OCI-LY1 (cell line): Measurements from ENCODE around the gene ZSWIM9.

Experiments used
- H2AFZ ChIP-seq: fragments of 200-600 bp; sonication (generic), shearing (Covaris generic); 2 replicates; pipeline ENCODE4 v1.6.0; 2014; ENCODE audit warnings: antibody characterized with exemption, mild to moderate bottlenecking, low read length
- H3F3A ChIP-seq: fragments of 200-600 bp; sonication (generic), shearing (Covaris generic); 2 replicates; pipeline ENCODE4 v1.6.0; 2014; ENCODE audit warnings: mild to moderate bottlenecking, antibody characterized with exemption, low read length, moderate library complexity; ENCODE audit not compliant: insufficient read depth
- H3K27ac ChIP-seq: fragments of 200-600 bp; sonication (generic); 2 replicates; pipeline ENCODE4 v1.5.1; 2014; ENCODE audit warnings: low read length, mixed run types, mild to moderate bottlenecking, low read depth; ENCODE audit not compliant: poor library complexity, severe bottlenecking
- H3K27me3 ChIP-seq: fragments of 200-600 bp; sonication (generic); 2 replicates; pipeline ENCODE4 v1.6.0; 2014; ENCODE audit warnings: antibody characterized with exemption, mild to moderate bottlenecking, low read length, moderate library complexity; ENCODE audit not compliant: insufficient read depth
- H3K36me3 ChIP-seq: fragments of 200-600 bp; sonication (generic); 2 replicates; pipeline ENCODE4 v1.6.1; 2014; ENCODE audit warnings: mild to moderate bottlenecking, antibody characterized with exemption, low read length, moderate library complexity, mixed read lengths; ENCODE audit not compliant: insufficient read depth
- H3K4me1 ChIP-seq: fragments of 200-600 bp; sonication (generic); 2 replicates; pipeline ENCODE4 v1.5.1; 2014; ENCODE audit warnings: mild to moderate bottlenecking, low read length, moderate library complexity; ENCODE audit not compliant: insufficient read depth, severe bottlenecking
- H3K4me2 ChIP-seq: fragments of 200-600 bp; sonication (generic), shearing (Covaris generic); 2 replicates; pipeline ENCODE4 v1.6.1; 2014; ENCODE audit warnings: low read length
- H3K4me3 ChIP-seq: fragments of 200-600 bp; sonication (generic); 2 replicates; pipeline ENCODE4 v1.5.1; 2014; ENCODE audit warnings: low read length, low read depth, mild to moderate bottlenecking, mixed read lengths; ENCODE audit not compliant: poor library complexity, severe bottlenecking
- H3K79me2 ChIP-seq: fragments of 200-600 bp; shearing (Covaris generic); 2 replicates; pipeline ENCODE4 v1.6.1; 2016; ENCODE audit warnings: mixed run types, low read length, mixed read lengths; ENCODE audit not compliant: insufficient read depth
- H3K9ac ChIP-seq: fragments of 200-600 bp; sonication (generic), shearing (Covaris generic); 2 replicates; pipeline ENCODE4 v1.6.1; 2014; ENCODE audit warnings: mild to moderate bottlenecking, low read length, mixed read lengths
- H3K9me2 ChIP-seq: fragments of 200-600 bp; sonication (generic), shearing (Covaris generic); 2 replicates; pipeline ENCODE4 v1.6.1; 2014; ENCODE audit warnings: low read depth, mild to moderate bottlenecking, low read length, mixed read lengths
- H3K9me3 ChIP-seq: fragments of 200-600 bp; shearing (Covaris generic); 2 replicates; pipeline ENCODE4 v1.6.1; 2014; ENCODE audit warnings: low read length, mixed read lengths
- H4K20me1 ChIP-seq: fragments of 200-600 bp; sonication (generic), shearing (Covaris generic); 2 replicates; pipeline ENCODE4 v1.6.0; 2016; ENCODE audit warnings: mild to moderate bottlenecking, low read length; ENCODE audit not compliant: insufficient read depth
- CTCF ChIP-seq: fragments of 200-600 bp; sonication (generic), shearing (Covaris generic); IDR thresholded peaks from 2 replicates; pipeline ENCODE4 v1.5.1; 2017; ENCODE audit warnings: mild to moderate bottlenecking, antibody characterized with exemption, low read length, moderate library complexity, mixed read lengths
- EZH2 ChIP-seq: fragments of 200-600 bp; sonication (generic), shearing (Covaris generic); IDR thresholded peaks from 2 replicates; pipeline ENCODE4 v1.8.0; 2017; ENCODE audit warnings: borderline replicate concordance, mixed run types, mild to moderate bottlenecking, antibody characterized with exemption, low read length, moderate library complexity, mixed read lengths

The ZSWIM9 gene

DNA sequence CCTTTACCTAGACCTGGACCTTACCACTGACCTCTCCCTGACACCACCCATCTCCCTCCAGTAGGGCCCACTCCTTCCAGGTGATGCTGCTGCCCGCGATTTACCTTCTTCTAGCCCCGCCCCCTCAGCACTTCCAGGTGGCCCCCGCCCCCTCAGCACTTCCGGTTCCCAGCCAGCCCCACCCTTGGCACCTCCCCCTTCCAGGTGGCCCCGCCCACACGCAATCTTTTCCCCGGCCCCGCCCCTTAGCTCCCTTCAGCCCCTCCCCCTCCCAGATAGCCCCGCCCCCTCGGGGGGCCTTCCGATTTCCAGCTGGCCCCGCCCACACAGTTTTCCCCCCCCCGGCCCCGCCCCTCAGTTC lies 922 bp upstream of the ZSWIM9 start:
- no peaks in the 10 kb centered on the region for H3K9me2 ChIP-seq
- H2AFZ ChIP-seq, result no peak overlapping the region
- H3K27ac ChIP-seq, result peak overlapping the region; percentile 79
- peak overlapping the region; percentile 96 for H3K4me3 ChIP-seq
- H3K27me3 ChIP-seq, result no peaks in the 10 kb centered on the region
- H3F3A ChIP-seq, result no peaks in the 10 kb centered on the region
- H3K9ac ChIP-seq, result peak overlapping the region; percentile 94
- TF ChIP-seq EZH2, result no peak
- TF ChIP-seq CTCF, result no peak
- no peaks in the 10 kb centered on the region for H3K9me3 ChIP-seq
- H4K20me1 ChIP-seq, result no peaks in the 10 kb centered on the region
- H3K4me1 ChIP-seq, result peaks cover 31% of the 10 kb centered on the region
- peaks cover 24% of the 10 kb centered on the region for H3K79me2 ChIP-seq
- peak overlapping the region; percentile 97 for H3K4me2 ChIP-seq
- H3K36me3 ChIP-seq, result peaks cover 31% of the 10 kb centered on the region; the same call in 1 of the 2 replicates

DNA sequence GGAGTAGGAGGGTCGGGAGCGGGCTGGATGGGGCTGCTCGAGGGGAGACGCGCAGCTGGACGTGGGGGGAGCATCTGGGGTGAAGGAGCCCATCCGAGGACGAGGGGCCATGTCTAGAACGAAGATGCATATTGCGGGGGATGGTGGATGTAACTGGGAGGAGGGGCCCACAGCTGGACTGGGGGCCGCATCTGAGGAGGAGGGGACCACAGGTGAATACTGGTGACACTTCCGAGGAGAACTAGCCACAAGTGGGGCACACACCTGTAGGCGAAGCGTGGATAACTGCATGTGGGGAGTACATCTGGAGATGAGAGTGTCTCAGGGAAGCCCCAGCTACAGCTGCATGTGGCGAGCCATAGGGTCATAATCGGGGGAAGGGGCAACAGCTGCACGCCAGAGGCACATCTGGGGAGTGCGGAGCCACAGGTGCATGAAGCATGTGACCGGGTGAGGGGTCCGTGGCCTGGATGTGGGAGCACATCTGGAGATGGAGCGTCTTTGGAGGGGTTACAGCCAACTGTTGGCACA lies 402 bp downstream of the ZSWIM9 start:
- no peak overlapping the region for H2AFZ ChIP-seq
- peak overlapping the region; percentile 50 for H3K27ac ChIP-seq
- H3K4me2 ChIP-seq, result peak overlapping the region; percentile 97
- H3F3A ChIP-seq, result no peaks in the 10 kb centered on the region
- H3K4me1 ChIP-seq, result peaks cover 31% of the 10 kb centered on the region
- TF ChIP-seq CTCF (no peak), EZH2 (no peak)
- no peaks in the 10 kb centered on the region for H3K9me3 ChIP-seq
- peaks cover 24% of the 10 kb centered on the region; the same call in 1 of the 2 replicates for H3K36me3 ChIP-seq
- H3K9me2 ChIP-seq, result no peaks in the 10 kb centered on the region
- peak overlapping the region; percentile 94 for H3K9ac ChIP-seq
- peak overlapping the region; percentile 96 for H3K4me3 ChIP-seq
- peaks cover 24% of the 10 kb centered on the region for H3K79me2 ChIP-seq
- H3K27me3 ChIP-seq, result no peaks in the 10 kb centered on the region
- no peaks in the 10 kb centered on the region for H4K20me1 ChIP-seq

DNA sequence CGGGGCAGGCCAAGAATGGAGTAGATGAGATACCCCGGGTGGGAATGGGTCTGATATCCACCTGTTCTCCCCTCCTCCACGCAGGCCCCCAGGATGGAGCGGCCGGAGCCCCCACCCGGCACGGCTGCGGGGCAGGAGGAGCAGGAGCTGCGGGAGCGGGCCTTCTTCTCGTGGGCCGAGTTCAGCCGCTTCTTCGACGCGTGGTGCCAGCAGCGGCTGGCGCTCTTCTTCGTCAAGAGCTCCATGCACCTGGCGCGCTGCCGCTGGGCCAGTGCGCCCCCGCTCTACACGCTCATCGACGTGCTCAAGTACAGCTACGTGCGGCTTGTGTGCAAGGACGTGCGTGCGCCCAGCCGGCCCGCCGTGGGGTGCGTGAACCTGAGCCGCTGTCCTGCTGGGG lies 1.2 kb downstream of the ZSWIM9 start:
- H2AFZ ChIP-seq, result no peak overlapping the region
- H3K4me1 ChIP-seq, result peaks cover 31% of the 10 kb centered on the region
- no peak overlapping the region for H3K27ac ChIP-seq
- H3F3A ChIP-seq, result no peaks in the 10 kb centered on the region
- peaks cover 24% of the 10 kb centered on the region for H3K79me2 ChIP-seq
- no peaks in the 10 kb centered on the region for H3K9me2 ChIP-seq
- peaks cover 24% of the 10 kb centered on the region; the same call in 1 of the 2 replicates for H3K36me3 ChIP-seq
- no peaks in the 10 kb centered on the region for H4K20me1 ChIP-seq
- H3K4me3 ChIP-seq, result peak overlapping the region; percentile 96
- H3K4me2 ChIP-seq, result peak overlapping the region; percentile 97
- no peaks in the 10 kb centered on the region for H3K9me3 ChIP-seq
- no peaks in the 10 kb centered on the region for H3K27me3 ChIP-seq
- H3K9ac ChIP-seq, result peak overlapping the region; percentile 94; the same call in 1 of the 2 replicates
- TF ChIP-seq EZH2 (no peak), CTCF (no peak)
